HG03342 (cell line): ENCODE measurements around the gene PDE1A.

ENCODE experiments used
- ATAC-seq: cut with Tn5 transposase; IDR thresholded peaks from one replicate; pipeline ENCODE4 v1.9.1; 2021; ENCODE audit warnings: mild to moderate bottlenecking, moderate library complexity; ENCODE audit not compliant: unreplicated experiment

The PDE1A gene

GRCh38 chr2:182359027-182359989 is 67.5 kb downstream of the PDE1A start:
- no peak for ATAC-seq

- no peak for ATAC-seq
Observed at GRCh38 chr2:182358601-182359000, 68.2 kb downstream of the PDE1A start.

DNA sequence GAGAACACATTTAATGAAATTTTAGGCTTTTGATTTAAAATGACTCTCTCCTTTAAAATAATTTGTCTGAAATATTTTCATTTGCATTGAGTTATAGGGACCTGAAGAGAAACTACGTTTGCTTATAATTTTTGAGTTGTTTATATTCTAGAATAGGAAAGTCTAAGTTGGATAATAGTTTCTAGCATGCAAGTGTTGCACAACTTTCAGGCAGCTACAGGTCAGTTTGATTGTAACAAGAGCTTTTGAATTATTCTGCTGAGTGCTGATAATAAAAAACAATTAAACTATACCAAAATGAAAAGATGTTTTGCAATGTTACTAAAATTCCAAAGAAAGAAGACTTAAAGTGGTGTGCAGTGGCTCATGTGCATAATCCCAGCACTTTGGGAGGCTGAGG is 71.0 kb downstream of the PDE1A start:
- no peak for ATAC-seq

GRCh38 chr2:182351427-182351826 is 75.4 kb downstream of the PDE1A start:
- no peak for ATAC-seq

GRCh38 chr2:182349268-182349667 is 77.6 kb downstream of the PDE1A start:
- no peak for ATAC-seq

- ATAC-seq, result no peak
Observed at GRCh38 chr2:182345384-182345783, 81.5 kb downstream of the PDE1A start.

DNA sequence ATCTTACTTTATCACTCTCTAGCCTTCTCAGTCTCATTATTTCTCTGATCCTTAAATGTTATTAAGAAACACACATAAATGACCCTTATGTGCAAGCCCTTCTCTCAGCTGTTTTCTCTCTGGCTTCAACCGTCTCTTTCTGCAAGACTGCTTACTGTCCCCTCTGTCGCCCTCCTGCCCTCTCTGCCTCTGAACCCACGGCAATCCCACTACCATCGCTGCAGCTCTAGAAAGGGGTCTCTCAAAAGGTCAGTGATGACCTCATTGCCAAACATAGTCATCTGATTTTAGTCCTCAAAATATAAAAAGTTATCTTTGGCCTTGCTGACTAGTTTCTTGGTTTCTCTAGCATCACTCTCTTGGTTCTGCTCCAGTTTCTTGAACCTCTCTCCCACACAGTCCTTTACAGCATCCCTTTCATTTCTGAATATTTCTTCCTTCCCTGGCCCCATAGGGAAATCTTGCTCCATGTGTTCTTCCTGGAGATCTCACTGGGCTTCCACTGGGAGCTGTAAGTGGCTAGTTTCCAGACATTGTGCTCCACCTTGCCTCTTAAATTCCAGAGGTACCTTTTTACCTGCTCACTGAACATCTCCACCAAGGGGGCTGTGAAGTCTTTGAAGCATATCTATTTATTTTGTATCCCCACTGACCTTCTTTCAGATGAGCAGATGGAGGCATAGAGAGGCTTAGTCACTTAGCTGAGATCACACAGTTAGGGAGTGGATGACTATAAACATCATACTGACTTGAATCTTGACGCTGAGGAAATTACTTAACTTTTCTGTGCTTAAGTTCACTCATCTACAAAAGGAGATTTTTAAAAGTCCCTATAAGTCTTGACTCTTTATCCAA is 96.2 kb downstream of the PDE1A start:
- no peak for ATAC-seq

DNA sequence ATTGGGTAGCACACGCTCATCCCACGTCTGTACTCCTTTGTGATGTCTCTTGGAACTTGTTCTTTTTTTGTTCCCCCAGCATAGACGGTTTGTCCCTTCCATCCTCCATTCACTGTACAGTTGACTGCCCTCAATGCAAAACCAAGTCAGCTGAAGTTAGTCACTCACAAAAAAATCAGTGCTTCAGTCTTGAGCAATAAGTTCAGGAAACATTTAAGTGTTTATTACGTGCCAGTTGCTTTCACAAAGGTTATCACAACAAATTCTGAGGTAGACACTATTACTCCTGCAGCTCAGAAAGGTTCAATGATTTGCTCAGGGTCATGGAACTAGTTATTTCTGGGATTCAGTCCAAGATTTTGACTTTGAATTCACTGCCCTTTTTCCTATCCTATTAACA is 102.2 kb downstream of the PDE1A start:
- no peak for ATAC-seq

- ATAC-seq, result no peak
Observed at GRCh38 chr2:182321096-182321495, 105.7 kb downstream of the PDE1A start.

DNA sequence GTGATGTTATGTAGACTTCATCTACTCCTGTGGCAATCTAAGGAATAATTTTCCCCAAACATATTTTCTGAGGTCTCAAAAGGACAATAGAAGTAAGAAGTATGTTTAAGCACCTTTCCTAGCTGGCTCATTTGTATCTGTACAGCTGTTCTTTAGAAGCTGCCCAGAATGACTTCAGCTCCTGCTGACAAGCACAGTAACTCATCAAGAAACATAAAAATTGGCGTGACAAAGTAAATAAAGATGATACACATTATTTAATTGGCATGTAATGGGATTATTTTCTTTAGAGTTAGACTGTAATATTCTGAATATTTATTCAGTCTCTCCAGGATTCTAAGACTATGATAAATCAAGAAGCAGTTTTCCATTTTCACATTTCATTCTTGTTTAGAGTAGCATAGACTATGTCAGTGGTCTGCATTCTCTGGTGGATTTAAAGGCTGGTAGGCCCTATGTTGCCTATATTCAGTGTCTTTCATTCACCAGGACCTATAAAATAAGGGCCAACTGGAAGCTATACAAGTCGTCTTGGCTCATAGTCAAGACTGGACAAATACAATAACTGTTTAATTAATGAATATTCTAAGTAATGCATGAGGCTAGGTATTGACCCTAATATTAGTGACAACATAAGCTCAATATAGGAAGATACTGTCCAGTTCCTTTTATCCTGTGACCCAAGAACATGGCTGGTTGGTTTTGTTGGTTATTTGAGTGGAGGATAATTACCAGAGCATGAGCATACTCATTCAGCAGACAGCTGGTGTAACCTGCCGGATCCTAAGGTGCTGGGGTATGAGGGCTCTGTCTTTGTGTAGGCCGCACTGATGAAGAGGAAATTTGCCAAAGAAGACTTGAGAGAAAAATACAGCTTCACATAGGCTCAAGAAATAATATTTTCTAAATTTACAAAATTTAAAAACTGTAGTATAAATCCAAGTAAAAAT is 107.0 kb downstream of the PDE1A start:
- ATAC-seq, result no peak

DNA sequence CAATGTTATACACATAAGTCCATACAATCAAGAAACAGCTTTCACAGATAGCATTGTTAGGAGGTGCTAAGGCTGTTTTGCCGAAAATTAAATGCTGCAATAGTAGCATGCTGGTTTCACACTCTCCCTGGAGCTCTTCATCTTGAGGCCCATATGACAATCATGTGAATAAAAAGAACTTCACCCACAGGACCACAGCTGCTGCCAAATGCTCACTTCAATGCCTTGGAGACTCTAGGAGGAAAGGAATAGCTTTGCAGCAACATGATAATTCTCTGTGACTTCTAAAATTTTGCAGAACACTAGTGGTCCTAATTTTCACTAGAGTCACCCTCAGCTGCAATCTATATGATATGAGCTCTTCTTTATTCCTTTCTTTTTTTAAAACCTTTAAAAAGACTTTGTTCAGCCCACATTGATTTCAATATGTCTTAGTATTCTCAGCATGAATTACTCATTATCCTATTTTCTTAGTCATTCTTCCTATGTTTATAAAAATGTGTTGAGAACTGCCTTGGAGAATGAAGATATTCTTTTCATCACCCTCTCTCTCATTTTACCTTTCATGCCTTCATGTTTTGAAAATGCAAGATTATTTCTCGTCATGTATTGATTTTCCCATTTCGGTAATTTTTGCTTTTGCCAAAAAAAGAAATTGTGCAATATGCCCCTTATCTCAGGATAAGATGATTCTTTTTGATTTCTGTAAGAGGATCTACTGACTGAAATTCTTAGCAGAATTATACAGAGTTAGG is 108.2 kb downstream of the PDE1A start:
- no peak for ATAC-seq

GRCh38 chr2:182316950-182317349 is 109.9 kb downstream of the PDE1A start:
- ATAC-seq, result no peak

DNA sequence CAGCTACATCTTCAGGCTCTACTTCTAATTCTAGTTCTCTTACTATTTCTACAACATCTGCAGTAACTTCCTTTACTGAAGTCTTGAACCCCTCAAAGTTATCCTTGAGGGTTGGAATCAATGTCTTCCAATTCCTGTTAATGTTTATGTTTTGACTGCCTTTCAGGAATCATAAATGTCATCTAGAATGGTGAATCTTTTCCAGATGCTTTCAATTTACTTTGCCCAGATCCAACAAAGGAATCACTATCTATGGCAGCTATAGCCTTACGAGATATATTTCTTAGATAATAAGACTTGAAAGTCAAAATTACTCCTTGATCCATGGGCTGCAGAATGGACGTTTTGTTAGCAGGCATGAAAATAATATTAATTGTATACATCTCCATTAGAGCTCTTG is 123.9 kb downstream of the PDE1A start:
- ATAC-seq, result no peak

DNA sequence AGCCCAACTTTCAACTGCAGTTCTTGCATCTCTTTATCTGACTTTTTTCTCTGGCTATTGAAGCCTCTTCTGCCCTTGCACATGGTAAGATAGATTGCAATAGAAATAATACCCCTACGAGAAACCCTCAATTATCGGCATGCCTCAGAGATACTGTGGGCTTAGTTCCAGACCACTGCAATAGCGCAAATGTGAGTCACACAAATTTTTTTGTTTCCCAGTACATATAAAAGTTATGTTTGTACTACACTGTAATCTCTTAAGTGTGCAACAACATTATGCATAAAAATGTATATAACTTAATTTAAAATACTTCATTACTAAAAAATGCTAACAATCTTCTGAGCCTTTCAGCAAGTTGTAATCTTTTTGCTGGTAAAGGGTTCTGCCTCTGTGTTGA is 124.7 kb downstream of the PDE1A start:
- ATAC-seq, result no peak

DNA sequence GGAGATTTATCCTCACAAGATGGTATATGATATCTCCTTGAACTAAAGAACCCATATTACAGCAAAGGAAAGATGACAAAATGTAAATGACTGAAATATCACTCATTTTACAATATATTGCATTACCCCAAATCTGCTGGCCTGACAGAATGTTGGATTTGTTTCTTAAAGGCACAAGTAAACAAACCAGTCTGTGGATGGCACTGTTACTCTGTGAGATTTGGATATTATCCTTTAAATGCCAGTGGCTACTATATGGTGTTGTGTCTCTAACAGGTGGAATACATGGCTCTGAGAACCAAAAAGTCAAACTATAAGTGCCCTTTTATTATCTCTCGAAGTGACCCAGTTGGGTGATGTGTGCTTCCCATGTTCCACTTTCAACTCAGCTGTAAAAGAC is 125.7 kb downstream of the PDE1A start:
- ATAC-seq, result no peak

DNA sequence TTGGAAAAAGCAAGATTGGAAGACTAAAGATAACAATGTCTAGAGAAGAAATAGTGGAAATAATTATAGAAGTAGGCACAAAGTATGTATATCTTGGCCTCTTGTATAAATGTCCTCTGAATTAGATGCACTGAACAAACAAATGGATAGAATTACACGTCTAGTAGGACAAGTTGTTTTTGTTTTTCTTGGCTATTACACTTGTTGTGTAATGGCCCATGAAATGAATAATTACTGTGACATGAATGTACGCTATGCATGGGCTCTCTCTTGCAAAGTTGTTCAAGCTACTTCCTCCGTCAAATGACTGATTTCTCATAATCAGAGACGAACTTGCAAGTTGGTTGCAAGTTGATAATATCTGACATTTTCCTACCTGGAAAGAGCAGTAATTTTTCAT is 126.2 kb downstream of the PDE1A start:
- no peak for ATAC-seq

- ATAC-seq, result no peak
Observed at GRCh38 chr2:182299632-182300031, 127.2 kb downstream of the PDE1A start.

DNA sequence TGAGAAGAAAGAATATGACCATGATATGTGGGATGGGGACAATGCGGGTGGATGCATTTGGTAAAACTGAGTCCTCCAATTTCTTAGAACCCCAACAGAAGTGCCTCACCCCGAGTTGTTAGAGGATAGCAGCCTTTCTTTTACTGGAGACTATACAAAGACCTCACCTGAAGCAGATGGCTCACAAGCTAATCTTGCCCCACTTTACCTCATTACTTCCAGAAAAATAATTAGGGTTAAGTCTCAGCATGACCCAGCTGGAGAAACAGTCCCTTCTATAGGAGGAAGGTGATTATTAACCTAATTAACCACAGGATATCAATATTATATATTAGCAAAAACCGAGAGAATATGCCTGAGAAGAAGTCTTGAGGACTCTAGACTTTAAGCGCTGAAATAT is 128.4 kb downstream of the PDE1A start:
- ATAC-seq, result no peak

DNA sequence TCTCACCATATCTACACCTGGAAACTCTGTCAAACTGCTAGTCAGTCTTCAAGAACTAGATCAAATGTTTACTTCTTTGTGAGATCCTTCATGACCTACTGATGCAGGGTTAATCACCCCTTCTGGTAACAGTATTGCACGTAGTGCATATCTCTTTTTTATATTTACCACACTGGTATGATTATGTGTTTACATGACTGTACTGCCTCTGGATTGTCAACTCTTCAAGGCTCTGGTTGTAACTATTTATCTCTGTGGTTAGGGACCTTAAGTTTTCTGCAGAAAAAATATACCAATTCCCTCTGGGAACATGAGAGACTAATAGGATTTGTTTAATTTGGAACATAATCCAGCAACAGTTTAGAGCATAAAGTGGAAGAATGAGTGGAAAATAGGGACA is 135.5 kb downstream of the PDE1A start:
- ATAC-seq, result no peak

- ATAC-seq, result no peak
Observed at GRCh38 chr2:182283512-182283911, 143.3 kb downstream of the PDE1A start.
